ENCODE measurements around the gene KLK6. TPM values are rescaled to one million over a fixed set of nuclear protein-coding genes. Genes with fewer than 3 reads are reported as not detected.
A peak's percentile ranks its signal among the peaks of the same experiment; 100 is the strongest.
"Not testable (repeated sequence)": the region's sequence is repeated elsewhere in the genome, so short reads cannot be mapped to it uniquely, and the experiment has no call there.

The KLK6 gene
- total RNA-seq, 1 donor from 2014 or later = not detected

DNA sequence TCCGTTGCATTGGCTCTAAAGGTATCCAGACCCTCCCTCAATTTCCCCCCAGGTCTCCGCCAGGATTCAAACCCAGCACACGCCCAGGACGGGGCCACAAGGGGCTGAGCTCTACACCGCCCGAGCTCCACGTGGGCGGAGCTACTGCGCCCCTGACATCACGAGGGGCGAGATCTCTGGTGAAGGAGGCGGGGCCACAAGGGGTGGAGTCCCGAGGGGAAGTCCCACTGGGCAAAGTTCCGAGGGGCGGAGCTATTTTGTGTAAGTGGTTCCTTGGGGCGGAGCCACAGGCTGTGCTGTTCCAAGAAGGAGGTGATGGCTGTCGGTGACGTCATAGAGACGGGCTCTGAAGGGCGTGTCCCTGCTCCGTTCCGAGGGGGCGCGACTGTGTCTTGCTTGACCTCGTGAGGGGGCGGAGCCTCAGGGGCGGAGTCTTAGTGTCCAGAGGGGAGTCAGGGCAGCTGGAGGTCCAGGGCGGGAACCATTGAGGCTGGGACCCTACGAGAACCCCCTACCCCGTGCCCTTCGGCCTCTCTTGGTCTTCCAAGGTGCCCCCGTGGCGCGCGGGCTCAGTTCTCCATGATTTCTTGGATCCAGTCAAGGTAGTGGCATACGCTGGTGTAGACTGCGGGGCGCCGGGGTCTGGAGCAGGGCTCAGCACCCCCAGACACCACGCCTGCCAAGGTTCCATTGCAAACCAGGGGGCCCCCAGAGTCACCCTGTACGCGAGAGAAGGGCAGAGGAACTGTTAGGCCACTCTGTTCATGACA is 33.3 kb upstream of the KLK6 start:
- DNase-seq = peak; percentile 66
- intact Hi-C loops (cut with micrococcal nuclease) = no loop called here
- no peaks in the 10 kb centered on the region for H3K36me3 Mint-ChIP-seq (ENCODE audit: low read depth)
- H3K27ac Mint-ChIP-seq = no peak overlapping the region
- no peaks in the 10 kb centered on the region for H3K9me3 Mint-ChIP-seq
- no peaks in the 10 kb centered on the region for H3K4me1 Mint-ChIP-seq
- H3K27me3 Mint-ChIP-seq = peaks cover 6% of the 10 kb centered on the region
- no peak overlapping the region for H3K4me3 Mint-ChIP-seq

DNA sequence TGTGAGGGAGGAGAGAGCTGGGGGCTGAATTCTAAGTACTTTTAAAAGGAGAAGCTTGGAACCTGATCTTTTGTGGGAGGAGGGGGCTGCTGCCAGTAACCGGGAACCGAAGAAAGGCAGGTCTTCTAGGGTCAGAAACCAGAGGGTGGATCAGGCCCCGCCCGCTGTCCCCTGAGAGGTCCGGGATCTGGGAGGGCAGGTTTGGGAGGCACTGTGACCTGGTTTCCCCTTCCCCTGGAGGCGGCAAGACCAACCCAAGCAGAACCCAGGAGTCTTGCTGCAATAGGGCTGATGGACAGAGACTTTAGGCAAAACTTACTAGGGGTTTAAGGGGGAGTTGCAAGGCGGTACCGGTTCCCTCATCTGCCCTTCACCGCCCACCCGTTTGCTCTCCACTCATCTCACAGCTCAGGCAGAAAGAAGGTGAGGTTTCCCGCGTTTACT is 32.7 kb upstream of the KLK6 start:
- no peak overlapping the region for H3K4me3 Mint-ChIP-seq
- H3K9me3 Mint-ChIP-seq = no peaks in the 10 kb centered on the region
- no peaks in the 10 kb centered on the region for H3K36me3 Mint-ChIP-seq (ENCODE audit: low read depth)
- intact Hi-C loops (cut with micrococcal nuclease) = no loop called here
- peaks cover 6% of the 10 kb centered on the region for H3K27me3 Mint-ChIP-seq
- H3K4me1 Mint-ChIP-seq = no peaks in the 10 kb centered on the region
- DNase-seq = no peak
- no peak overlapping the region for H3K27ac Mint-ChIP-seq

DNA sequence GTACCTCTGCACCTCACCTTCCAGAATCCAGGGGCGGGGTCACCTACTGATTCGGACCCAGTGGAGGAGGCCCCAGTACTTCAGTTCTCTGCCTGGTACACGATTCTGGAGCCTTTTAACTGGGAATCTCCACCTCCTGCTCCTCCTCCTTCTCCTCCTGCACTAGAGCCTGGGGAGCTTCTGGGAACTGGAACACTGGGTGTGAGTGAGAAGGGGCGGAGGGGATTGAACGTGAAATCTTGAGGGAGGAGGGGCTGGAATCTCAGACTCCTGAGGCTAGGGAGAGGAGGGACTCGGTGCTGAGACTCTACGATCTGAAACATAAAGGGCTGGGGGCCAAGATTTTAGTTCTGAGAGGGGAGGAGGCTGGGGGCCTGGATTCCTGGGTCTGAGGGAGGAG is 32.1 kb upstream of the KLK6 start, which contains the start of gene KLK8:
Gene KLK8 (minus strand): TSS at position 90 of the 400 bp plus-strand sequence. CDS start 437 bp downstream, outside the sequence.
- no peak for DNase-seq
- Mint-ChIP-seq H3K27ac (no peak within 1 kb of the TSS), H3K36me3 (ENCODE audit: low read depth) (no peaks in the 10 kb centered on the region), H3K27me3 (peaks cover 6% of the 10 kb centered on the region), H3K4me3 (no peak within 1 kb of the TSS), H3K9me3 (no peaks in the 10 kb centered on the region), H3K4me1 (no peaks in the 10 kb centered on the region)
- intact Hi-C loops (cut with micrococcal nuclease) = no loop called here

DNA sequence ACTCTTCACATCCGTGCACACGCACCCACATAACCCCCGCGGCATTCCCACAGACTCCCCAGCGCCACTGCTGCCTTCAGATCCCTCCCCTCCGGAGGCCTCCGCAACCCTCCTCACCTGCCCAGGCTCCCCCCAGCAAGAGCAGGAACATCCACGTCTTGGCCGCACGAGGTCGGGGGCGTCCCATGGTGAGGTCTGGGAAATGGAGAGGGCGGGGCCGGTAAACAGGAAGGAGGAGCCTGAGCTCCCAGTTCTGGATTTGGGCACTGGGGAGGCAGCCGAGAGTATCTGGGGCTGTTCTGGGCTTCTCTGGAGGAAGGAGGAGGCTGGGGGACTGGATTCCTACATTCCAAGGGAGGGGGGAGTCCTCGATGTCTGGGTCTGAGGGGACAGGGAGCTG is 31.6 kb upstream of the KLK6 start:
- Mint-ChIP-seq H3K36me3 (ENCODE audit: low read depth) (no peaks in the 10 kb centered on the region), H3K4me1 (no peaks in the 10 kb centered on the region), H3K27ac (no peak overlapping the region), H3K27me3 (peaks cover 6% of the 10 kb centered on the region), H3K9me3 (no peaks in the 10 kb centered on the region), H3K4me3 (no peak overlapping the region)
- intact Hi-C loops (cut with micrococcal nuclease) = no loop called here
- DNase-seq = no peak

DNA sequence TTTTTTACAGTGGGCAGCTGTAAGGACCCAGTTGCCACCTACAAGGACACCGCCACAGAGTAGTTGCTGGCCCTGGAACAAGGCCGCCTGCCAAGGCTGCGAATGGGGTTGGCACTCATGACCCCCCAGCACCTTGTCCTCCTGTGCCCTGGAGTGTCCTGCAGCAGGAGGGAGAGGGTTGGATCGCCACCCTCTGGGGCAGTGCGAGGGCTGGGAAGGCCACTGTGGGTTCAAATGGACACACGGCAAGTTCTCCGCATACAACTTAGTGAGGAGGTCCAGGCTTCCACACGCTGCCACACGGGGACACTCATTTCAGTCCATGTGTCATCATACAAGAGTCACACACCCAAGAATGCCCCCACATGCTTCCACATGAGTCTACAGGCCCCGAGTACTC is 31.0 kb upstream of the KLK6 start:
- H3K4me1 Mint-ChIP-seq = no peaks in the 10 kb centered on the region
- H3K36me3 Mint-ChIP-seq (ENCODE audit: low read depth) = no peaks in the 10 kb centered on the region
- no peaks in the 10 kb centered on the region for H3K9me3 Mint-ChIP-seq
- DNase-seq = no peak
- no peak overlapping the region for H3K4me3 Mint-ChIP-seq
- no peak overlapping the region for H3K27ac Mint-ChIP-seq
- intact Hi-C loops (cut with micrococcal nuclease) = no loop called here
- H3K27me3 Mint-ChIP-seq = peaks cover 6% of the 10 kb centered on the region

DNA sequence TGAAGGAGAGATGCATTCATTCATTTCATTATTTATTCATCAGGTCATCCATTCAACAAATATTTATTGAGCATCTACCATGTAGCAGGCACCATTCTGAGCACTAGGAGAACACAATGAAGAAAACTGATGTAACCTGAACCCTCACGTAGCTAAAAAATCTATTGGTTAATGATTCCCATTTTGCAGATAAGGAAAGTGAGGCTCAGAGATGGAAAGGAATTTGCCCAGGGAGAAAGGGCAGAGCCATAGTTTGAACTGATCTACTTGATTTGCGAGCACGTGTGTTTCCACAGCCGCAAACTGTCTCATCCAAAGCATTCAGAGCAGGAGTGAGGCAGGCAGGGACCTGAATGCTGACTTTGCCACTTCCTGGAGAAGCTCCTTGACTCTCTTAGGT is 29.3 kb upstream of the KLK6 start:
- intact Hi-C loops (cut with micrococcal nuclease) = no loop called here
- H3K27me3 Mint-ChIP-seq = peaks cover 6% of the 10 kb centered on the region
- H3K36me3 Mint-ChIP-seq (ENCODE audit: low read depth) = no peaks in the 10 kb centered on the region
- H3K4me1 Mint-ChIP-seq = no peaks in the 10 kb centered on the region
- H3K4me3 Mint-ChIP-seq = no peak overlapping the region
- no peak for DNase-seq
- no peak overlapping the region for H3K27ac Mint-ChIP-seq
- no peaks in the 10 kb centered on the region for H3K9me3 Mint-ChIP-seq

DNA sequence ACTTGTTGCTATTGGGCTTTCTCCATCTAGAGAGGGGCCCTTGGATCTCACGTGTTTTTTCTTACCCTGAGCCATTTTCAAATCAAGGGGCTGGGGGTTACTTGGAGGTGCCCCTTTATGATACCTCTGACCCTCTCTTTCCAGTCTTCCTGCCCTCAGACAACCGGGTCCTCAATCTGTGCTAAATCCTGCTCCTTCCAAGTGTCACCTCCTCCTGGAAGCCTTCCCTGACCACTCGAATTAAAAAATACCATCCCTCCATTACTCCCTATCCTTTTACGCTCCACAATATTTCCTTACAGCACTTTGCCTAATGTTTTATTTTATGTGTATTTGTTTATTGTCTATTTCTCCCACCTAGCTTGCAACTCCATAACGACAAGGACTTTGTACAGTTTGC is 28.7 kb upstream of the KLK6 start:
- Mint-ChIP-seq H3K4me1 (no peaks in the 10 kb centered on the region), H3K27ac (no peak overlapping the region), H3K27me3 (peaks cover 6% of the 10 kb centered on the region), H3K36me3 (ENCODE audit: low read depth) (no peaks in the 10 kb centered on the region), H3K4me3 (no peak overlapping the region), H3K9me3 (no peaks in the 10 kb centered on the region)
- intact Hi-C loops (cut with micrococcal nuclease) = no loop called here
- no peak for DNase-seq

DNA sequence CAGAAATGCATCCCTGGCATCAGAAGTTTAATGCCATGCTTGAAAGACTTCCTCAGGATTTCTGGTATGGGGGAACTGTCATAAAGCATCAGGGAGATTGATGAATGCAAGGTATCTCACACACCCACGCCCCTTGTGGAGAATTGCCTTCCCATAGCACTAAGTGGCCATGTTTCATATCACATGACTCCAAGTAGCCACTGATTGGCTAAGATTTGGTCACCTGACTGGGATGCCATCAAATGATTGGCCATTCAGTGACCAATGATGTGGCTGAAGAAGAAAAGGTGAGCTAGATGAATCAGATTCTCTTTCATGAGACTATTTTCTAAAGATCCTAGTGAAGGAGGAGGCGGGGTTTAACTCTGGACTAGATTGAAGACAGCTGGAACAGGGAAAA is 24.7 kb upstream of the KLK6 start:
- no peak for DNase-seq
- Mint-ChIP-seq H3K4me3 (no peak overlapping the region), H3K27me3 (peaks cover 2% of the 10 kb centered on the region), H3K27ac (no peak overlapping the region), H3K4me1 (no peaks in the 10 kb centered on the region), H3K36me3 (ENCODE audit: low read depth) (no peaks in the 10 kb centered on the region), H3K9me3 (no peaks in the 10 kb centered on the region)
- intact Hi-C loops (cut with micrococcal nuclease) = no loop called here

DNA sequence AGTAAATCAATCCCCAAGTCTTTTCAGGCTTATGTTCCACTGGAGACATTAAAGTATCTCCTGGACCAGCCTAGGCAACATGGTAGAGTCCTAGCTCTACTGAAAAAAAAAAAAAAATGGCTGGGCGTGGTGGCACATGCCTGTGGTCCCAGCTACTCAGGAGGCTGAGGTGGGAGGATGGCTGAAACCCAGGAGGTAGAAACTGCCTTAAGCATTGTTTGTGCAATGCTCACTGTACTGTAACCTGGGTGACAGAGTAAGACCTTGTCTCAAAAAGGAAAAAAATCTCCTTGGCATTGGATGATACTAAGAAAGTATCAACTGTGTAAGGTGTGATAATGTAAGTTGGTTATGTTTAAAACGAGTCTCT is 23.3 kb upstream of the KLK6 start:
- peaks cover 2% of the 10 kb centered on the region for H3K27me3 Mint-ChIP-seq
- intact Hi-C loops (cut with micrococcal nuclease) = no loop called here
- H3K27ac Mint-ChIP-seq = no peak overlapping the region
- no peak overlapping the region for H3K4me3 Mint-ChIP-seq
- no peaks in the 10 kb centered on the region for H3K36me3 Mint-ChIP-seq (ENCODE audit: low read depth)
- no peaks in the 10 kb centered on the region for H3K4me1 Mint-ChIP-seq
- no peak for DNase-seq
- no peaks in the 10 kb centered on the region for H3K9me3 Mint-ChIP-seq

DNA sequence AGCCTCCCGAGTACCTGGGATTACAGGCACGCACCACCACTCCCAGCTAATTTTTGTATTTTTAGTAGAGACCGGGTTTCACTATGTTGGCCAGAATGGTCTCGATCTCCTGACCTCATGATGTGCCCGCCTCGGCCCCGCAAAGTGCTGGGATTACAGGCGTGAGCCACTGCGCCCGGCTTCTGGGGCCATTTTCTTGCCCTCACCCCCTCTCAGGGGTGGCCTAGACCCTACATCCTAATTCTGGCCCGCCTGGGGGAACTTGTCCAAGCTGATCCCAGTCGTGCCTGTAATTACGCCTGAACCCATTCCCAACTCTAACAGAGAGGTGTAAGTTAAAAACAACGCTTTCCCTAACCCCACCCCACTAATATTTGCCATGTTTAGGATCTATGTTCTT is 15.0 kb upstream of the KLK6 start:
- H3K4me1 Mint-ChIP-seq; H3K36me3 Mint-ChIP-seq (ENCODE audit: low read depth); intact Hi-C loops (cut with micrococcal nuclease); DNase-seq; H3K9me3 Mint-ChIP-seq; H3K27ac Mint-ChIP-seq; H3K4me3 Mint-ChIP-seq: not testable (repeated sequence)
- H3K27me3 Mint-ChIP-seq = peaks cover 18% of the 10 kb centered on the region

DNA sequence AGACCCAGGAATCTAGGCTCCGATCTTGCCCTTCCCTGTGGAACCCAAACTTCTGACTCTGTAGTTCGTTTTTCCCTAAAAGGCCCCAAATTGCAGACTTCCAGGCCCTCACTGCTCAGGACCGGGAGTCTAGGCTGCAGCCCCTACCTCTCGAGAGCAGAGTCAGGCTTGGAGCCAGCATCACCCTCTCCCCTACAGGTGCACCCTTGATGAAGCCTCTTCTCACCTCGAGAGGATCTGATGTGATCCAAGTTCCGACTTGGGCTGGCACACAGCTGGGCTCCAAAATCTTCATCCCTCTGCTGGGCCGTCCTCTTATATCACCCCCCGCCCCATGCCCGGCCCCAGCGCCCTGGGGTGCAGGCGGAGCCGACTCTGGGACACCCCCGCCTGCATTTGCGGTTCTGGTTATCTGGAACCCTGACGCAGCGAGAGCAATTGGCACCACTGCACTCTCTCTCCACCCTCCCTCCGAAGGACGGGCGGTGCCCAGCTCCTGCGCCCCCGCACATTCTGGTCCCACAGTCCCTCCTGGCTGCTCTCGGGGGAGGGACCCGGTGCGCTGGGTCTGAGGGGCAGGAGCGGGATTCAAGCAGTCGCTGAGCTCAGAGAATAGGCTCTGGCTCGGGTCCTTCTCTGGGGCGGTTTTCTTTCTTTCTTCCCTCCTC is 14.4 kb upstream of the KLK6 start, which contains the start of gene KLK7:
Gene KLK7 (minus strand): TSS at position 293 of the 668 bp plus-strand sequence. CDS start 1,518 bp downstream, outside the sequence.
- H3K9me3 Mint-ChIP-seq = no peaks in the 10 kb centered on the region
- intact Hi-C loops (cut with micrococcal nuclease) = no loop called here
- no peaks in the 10 kb centered on the region for H3K4me1 Mint-ChIP-seq
- peaks cover 20% of the 10 kb centered on the region for H3K27me3 Mint-ChIP-seq
- H3K36me3 Mint-ChIP-seq (ENCODE audit: low read depth) = no peaks in the 10 kb centered on the region
- H3K27ac Mint-ChIP-seq = no peak within 1 kb of the TSS
- H3K4me3 Mint-ChIP-seq = no peak within 1 kb of the TSS
- no peak for DNase-seq

DNA sequence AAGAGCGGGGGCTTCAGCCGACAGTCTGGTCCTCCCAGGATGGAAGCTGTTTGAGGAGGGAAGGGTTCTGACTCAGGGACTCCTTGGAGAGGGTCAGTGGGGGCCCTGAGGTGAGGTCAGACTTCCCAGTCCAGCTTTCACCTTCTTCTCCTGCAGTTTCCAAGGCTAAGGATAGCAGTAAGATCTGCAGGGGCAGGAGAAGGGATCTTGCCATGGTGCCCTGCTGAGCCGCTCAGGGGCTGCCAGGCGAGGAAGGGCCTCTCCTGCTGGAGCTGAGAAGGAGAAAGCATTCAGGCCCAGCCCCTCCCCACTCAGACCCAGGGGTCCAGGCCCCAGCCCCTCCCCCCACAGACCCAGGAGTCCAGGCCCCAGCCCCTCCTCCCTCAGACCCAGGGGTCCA is 12.8 kb upstream of the KLK6 start:
- no peaks in the 10 kb centered on the region for H3K4me1 Mint-ChIP-seq
- peaks cover 20% of the 10 kb centered on the region for H3K27me3 Mint-ChIP-seq
- no peak overlapping the region for H3K4me3 Mint-ChIP-seq
- DNase-seq = no peak
- H3K9me3 Mint-ChIP-seq = no peaks in the 10 kb centered on the region
- intact Hi-C loops (cut with micrococcal nuclease) = no loop called here
- H3K36me3 Mint-ChIP-seq (ENCODE audit: low read depth) = no peaks in the 10 kb centered on the region
- H3K27ac Mint-ChIP-seq = no peak overlapping the region

DNA sequence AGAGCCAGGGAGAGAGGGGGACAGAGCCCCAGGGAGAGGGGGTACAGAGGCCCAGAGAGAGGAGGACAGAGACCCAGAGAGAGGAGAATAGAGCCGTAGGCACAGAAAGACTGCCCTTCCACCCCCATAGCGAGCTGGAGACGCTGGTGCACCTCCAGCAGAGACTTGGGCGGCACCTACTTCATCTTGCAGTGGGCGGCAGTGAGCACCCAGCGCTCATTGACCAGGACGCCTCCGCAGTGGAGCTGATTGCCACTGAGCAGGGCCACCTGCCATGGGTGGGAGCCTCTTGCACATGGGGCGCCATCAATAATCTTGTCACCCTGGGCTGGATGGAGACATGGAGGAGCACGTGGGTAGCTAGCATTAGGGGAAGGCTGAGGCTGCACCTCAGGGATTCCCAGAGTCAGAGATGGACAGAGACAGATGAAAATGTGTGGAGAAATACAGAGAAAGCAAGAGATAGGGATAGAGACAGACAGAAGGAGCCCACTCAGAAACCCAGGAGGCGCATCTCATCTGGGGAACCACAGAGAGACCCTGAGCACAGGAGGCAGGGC is 12.3 kb upstream of the KLK6 start:
- H3K9me3 Mint-ChIP-seq = no peaks in the 10 kb centered on the region
- H3K36me3 Mint-ChIP-seq (ENCODE audit: low read depth) = no peaks in the 10 kb centered on the region
- no peak overlapping the region for H3K4me3 Mint-ChIP-seq
- intact Hi-C loops (cut with micrococcal nuclease) = no loop called here
- H3K27me3 Mint-ChIP-seq = peaks cover 20% of the 10 kb centered on the region
- H3K27ac Mint-ChIP-seq = no peak overlapping the region
- H3K4me1 Mint-ChIP-seq = no peaks in the 10 kb centered on the region
- no peak for DNase-seq

DNA sequence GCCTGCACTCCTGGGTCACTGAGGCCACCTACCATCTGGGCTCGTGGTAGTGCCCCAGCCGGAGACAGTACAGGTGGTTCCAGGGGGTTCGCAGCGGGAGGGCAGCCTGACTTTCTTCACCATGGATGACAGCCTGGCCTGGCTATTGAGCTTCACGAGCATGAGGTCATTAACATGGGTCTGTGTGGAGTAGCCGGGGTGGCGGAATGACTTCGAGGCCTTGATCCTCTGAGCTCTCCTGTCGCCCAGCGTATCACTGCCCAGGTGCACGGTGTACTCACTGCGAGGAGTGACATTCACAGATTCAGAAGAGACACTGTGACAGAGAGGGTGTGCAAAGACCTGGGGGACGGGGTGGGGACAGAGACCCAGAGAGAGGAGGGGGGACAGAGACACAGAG is 10.8 kb upstream of the KLK6 start:
- intact Hi-C loops (cut with micrococcal nuclease) = no loop called here
- Mint-ChIP-seq H3K4me1 (no peaks in the 10 kb centered on the region), H3K27ac (no peak overlapping the region), H3K9me3 (no peaks in the 10 kb centered on the region), H3K27me3 (peaks cover 17% of the 10 kb centered on the region), H3K4me3 (no peak overlapping the region), H3K36me3 (ENCODE audit: low read depth) (no peaks in the 10 kb centered on the region)
- DNase-seq = no peak
